GM12874 (cell line): ENCODE results near the gene VPS51.

Source experiments
- CTCF ChIP-seq: IDR thresholded peaks from 2 replicates; pipeline ENCODE4 v1.5.1; 2011; ENCODE audit warnings: low read depth, mild to moderate bottlenecking, control low read depth, low read length, moderate library complexity; ENCODE audit not compliant: insufficient read depth

VPS51 gene

GRCh38 chr11:65132238-65132987, 36.4 kb downstream of the VPS51 start:
- TF ChIP-seq CTCF: no peak

GRCh38 chr11:65132988-65133700, 37.1 kb downstream of the VPS51 start:
- TF ChIP-seq CTCF: no peak

GRCh38 chr11:65133724-65134123, 37.7 kb downstream of the VPS51 start:
- no peak for TF ChIP-seq CTCF

- no peak for TF ChIP-seq CTCF
Observed at GRCh38 chr11:65134240-65134951, 38.4 kb downstream of the VPS51 start, which contains the start of gene SYVN1. Gene SYVN1, minus strand, starts transcription at chr11:65134519. Its CDS starts 918 bp downstream, at chr11:65133601.

GRCh38 chr11:65134952-65135632, 39.1 kb downstream of the VPS51 start:
- TF ChIP-seq CTCF: no peak

- TF ChIP-seq CTCF: no peak
Observed at GRCh38 chr11:65135633-65136145, 39.7 kb downstream of the VPS51 start.
